HepG2 (cell line): Measurements from ENCODE around the gene SF3A2. TPM values are rescaled to one million over a fixed set of nuclear protein-coding genes. Genes with fewer than 3 reads are reported as not detected.

Experiments
- ATF5 ChIP-seq: sonication (generic); formaldehyde crosslinking; IDR thresholded peaks from 2 replicates; pipeline ENCODE4 v1.4.0; 2020; ENCODE audit warnings: mild to moderate bottlenecking, low read depth, missing genetic modification reagents
- BORCS8-MEF2B ChIP-seq: sonication (generic); formaldehyde crosslinking; IDR thresholded peaks from 2 replicates; pipeline ENCODE4 v1.8.0; 2022; ENCODE audit warnings: mild to moderate bottlenecking, missing genetic modification reagents
- EZH2 ChIP-seq: conservative IDR thresholded peaks from 2 replicates; pipeline ENCODE4 v1.6.1; 2012; ENCODE audit warnings: mild to moderate bottlenecking, low read depth, low read length, moderate library complexity
- GTF3A ChIP-seq: sonication (generic); formaldehyde crosslinking; conservative IDR thresholded peaks from 2 replicates; pipeline ENCODE4 v1.4.0; 2020; ENCODE audit warnings: mild to moderate bottlenecking, missing genetic modification reagents
- HMG20B ChIP-seq: conservative IDR thresholded peaks from 2 replicates; pipeline ENCODE4 v1.6.1; 2016; ENCODE audit warnings: missing genetic modification reagents, missing compliant biosample characterization
- MTF2 ChIP-seq: sonication (generic); formaldehyde crosslinking; IDR thresholded peaks from 2 replicates; pipeline ENCODE4 v1.5.0; 2020; ENCODE audit warnings: missing genetic modification reagents, borderline replicate concordance
- NFRKB ChIP-seq: fragments of 450-650 bp; IDR thresholded peaks from 2 replicates; pipeline ENCODE4 v1.6.1; 2017
- RAD21 ChIP-seq: fragments of 450-650 bp; formaldehyde crosslinking; IDR thresholded peaks from 2 replicates; pipeline ENCODE4 v1.5.0; 2020; ENCODE audit warnings: mild to moderate bottlenecking
- RFX1 ChIP-seq: fragments of 450-650 bp; IDR thresholded peaks from 2 replicates; pipeline ENCODE4 v1.6.1; 2017
- TAF15 ChIP-seq: fragments of 200-400 bp; formaldehyde crosslinking; IDR thresholded peaks from one replicate; pipeline ENCODE4 v1.6.1; 2018; ENCODE audit warnings: mild to moderate bottlenecking, low read depth, low read length; ENCODE audit not compliant: poor library complexity, severe bottlenecking
- THRA ChIP-seq: sonication (generic); formaldehyde crosslinking; IDR thresholded peaks from 2 replicates; pipeline ENCODE4 v1.4.0; 2020; ENCODE audit warnings: missing genetic modification reagents, borderline replicate concordance
- YEATS4 ChIP-seq: sonication (generic); formaldehyde crosslinking; IDR thresholded peaks from 2 replicates; pipeline ENCODE4 v1.4.0; 2020; ENCODE audit warnings: missing genetic modification reagents, borderline replicate concordance
- ZNF225 ChIP-seq: sonication (generic); formaldehyde crosslinking; IDR thresholded peaks from 2 replicates; pipeline ENCODE4 v1.4.0; 2020; ENCODE audit warnings: mild to moderate bottlenecking, missing genetic modification reagents
- ZNF251 ChIP-seq: sonication (generic); formaldehyde crosslinking; IDR thresholded peaks from 2 replicates; pipeline ENCODE4 v1.9.0; 2021; ENCODE audit warnings: mild to moderate bottlenecking, missing genetic modification reagents
- ZNF615 ChIP-seq: sonication (generic); formaldehyde crosslinking; IDR thresholded peaks from 2 replicates; pipeline ENCODE4 v1.5.0; 2020; ENCODE audit warnings: mild to moderate bottlenecking, missing genetic modification reagents, borderline replicate concordance
- ZNF674 ChIP-seq: sonication (generic); formaldehyde crosslinking; IDR thresholded peaks from 2 replicates; pipeline ENCODE4 v1.5.0; 2020; ENCODE audit warnings: low read depth, mild to moderate bottlenecking, missing genetic modification reagents
- ZNF761 ChIP-seq: sonication (generic); formaldehyde crosslinking; conservative IDR thresholded peaks from 2 replicates; pipeline ENCODE4 v1.4.0; 2020; ENCODE audit warnings: mild to moderate bottlenecking, missing genetic modification reagents
- ZNF772 ChIP-seq: sonication (generic); formaldehyde crosslinking; IDR thresholded peaks from 2 replicates; pipeline ENCODE4 v1.5.0; 2020; ENCODE audit warnings: mild to moderate bottlenecking, missing genetic modification reagents
- ZNF777 ChIP-seq: sonication (generic); formaldehyde crosslinking; IDR thresholded peaks from 2 replicates; pipeline ENCODE4 v1.4.0; 2020; ENCODE audit warnings: missing genetic modification reagents
- polyA plus RNA-seq, 8 experiments: library from polyadenylated mRNA; depleted of rRNA in 3 of 8; stranded (reverse) in 7 of 8; unstranded in 1 of 8; fragments of >200 nt; fragmentation: Illumina TruSeq in 4 of 8; extraction: Trizol in 4 of 8; gene quantifications; 2 replicates each; pipeline versions ENCODE4 v1.2.1 to v1.2.3, GENCODE V29; 2011 to 2016; ENCODE audit warnings: low read depth in 4 of 8, missing spikeins in 1 of 8, mixed read lengths in 1 of 8; ENCODE audit not compliant: insufficient read depth in 1 of 8
- total RNA-seq, 5 experiments: library from RNA; depleted of rRNA; stranded (reverse); fragments of >200 nt; fragmentation: Illumina TruSeq; extraction: Trizol; gene quantifications; 2 replicates each; pipeline ENCODE4 v1.2.3, GENCODE V29; 2016; ENCODE audit warnings: low read depth in 1 of 5
- TF ChIP-seq, protein P1 (sequence below): sonication (generic); formaldehyde crosslinking; IDR thresholded peaks from 2 replicates; pipeline ENCODE4 v1.5.0; 2020; ENCODE audit warnings: mild to moderate bottlenecking, missing genetic modification reagents
- TF ChIP-seq, protein P2 (sequence below): sonication (generic); formaldehyde crosslinking; IDR thresholded peaks from 2 replicates; pipeline ENCODE4 v1.5.0; 2020; ENCODE audit warnings: mild to moderate bottlenecking, missing genetic modification reagents, borderline replicate concordance

Gene SF3A2
- total and polyA plus RNA-seq, 2 of the 13 experiments (the other 11 are each of a cell fraction or from before 2014, with no cell fraction given): 8.6 to 8.8 TPM

- TF ChIP-seq ZNF761 (CRISPR knock-in tag) (no peak), ZNF674 (CRISPR knock-in tag) (0 out of 2 replicates have a peak, but pooled peaks have one; percentile 59), NFRKB (no peak), EZH2 (0 out of 2 replicates have a peak, but pooled peaks have one; percentile 75), ZNF225 (CRISPR knock-in tag) (peak; percentile 13; the same call in 1 of the 2 replicates), RAD21 (CRISPR knock-in tag) (peak; percentile 60; the same call in 1 of the 2 replicates), MTF2 (CRISPR knock-in tag) (peak; percentile 63; the same call in 1 of the 2 replicates), THRA (CRISPR knock-in tag) (no peak), BORCS8-MEF2B (CRISPR knock-in tag) (no peak), ZNF777 (CRISPR knock-in tag) (peak; percentile 87), GTF3A (no peak), ZNF615 (CRISPR knock-in tag) (no peak), ATF5 (CRISPR knock-in tag) (no peak), ZNF772 (CRISPR knock-in tag) (peak; percentile 26; the same call in 1 of the 2 replicates), HMG20B (CRISPR knock-in tag) (no peak), YEATS4 (peak; percentile 34; the same call in 1 of the 2 replicates), ZNF251 (no peak), TAF15 (no peak), RFX1 (peak; percentile 41; the same call in 1 of the 2 replicates)
- TF ChIP-seq, protein P1, sequence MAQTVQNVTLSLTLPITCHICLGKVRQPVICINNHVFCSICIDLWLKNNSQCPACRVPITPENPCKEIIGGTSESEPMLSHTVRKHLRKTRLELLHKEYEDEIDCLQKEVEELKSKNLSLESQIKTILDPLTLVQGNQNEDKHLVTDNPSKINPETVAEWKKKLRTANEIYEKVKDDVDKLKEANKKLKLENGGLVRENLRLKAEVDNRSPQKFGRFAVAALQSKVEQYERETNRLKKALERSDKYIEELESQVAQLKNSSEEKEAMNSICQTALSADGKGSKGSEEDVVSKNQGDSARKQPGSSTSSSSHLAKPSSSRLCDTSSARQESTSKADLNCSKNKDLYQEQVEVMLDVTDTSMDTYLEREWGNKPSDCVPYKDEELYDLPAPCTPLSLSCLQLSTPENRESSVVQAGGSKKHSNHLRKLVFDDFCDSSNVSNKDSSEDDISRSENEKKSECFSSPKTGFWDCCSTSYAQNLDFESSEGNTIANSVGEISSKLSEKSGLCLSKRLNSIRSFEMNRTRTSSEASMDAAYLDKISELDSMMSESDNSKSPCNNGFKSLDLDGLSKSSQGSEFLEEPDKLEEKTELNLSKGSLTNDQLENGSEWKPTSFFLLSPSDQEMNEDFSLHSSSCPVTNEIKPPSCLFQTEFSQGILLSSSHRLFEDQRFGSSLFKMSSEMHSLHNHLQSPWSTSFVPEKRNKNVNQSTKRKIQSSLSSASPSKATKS: no peak
- TF ChIP-seq, protein P2, sequence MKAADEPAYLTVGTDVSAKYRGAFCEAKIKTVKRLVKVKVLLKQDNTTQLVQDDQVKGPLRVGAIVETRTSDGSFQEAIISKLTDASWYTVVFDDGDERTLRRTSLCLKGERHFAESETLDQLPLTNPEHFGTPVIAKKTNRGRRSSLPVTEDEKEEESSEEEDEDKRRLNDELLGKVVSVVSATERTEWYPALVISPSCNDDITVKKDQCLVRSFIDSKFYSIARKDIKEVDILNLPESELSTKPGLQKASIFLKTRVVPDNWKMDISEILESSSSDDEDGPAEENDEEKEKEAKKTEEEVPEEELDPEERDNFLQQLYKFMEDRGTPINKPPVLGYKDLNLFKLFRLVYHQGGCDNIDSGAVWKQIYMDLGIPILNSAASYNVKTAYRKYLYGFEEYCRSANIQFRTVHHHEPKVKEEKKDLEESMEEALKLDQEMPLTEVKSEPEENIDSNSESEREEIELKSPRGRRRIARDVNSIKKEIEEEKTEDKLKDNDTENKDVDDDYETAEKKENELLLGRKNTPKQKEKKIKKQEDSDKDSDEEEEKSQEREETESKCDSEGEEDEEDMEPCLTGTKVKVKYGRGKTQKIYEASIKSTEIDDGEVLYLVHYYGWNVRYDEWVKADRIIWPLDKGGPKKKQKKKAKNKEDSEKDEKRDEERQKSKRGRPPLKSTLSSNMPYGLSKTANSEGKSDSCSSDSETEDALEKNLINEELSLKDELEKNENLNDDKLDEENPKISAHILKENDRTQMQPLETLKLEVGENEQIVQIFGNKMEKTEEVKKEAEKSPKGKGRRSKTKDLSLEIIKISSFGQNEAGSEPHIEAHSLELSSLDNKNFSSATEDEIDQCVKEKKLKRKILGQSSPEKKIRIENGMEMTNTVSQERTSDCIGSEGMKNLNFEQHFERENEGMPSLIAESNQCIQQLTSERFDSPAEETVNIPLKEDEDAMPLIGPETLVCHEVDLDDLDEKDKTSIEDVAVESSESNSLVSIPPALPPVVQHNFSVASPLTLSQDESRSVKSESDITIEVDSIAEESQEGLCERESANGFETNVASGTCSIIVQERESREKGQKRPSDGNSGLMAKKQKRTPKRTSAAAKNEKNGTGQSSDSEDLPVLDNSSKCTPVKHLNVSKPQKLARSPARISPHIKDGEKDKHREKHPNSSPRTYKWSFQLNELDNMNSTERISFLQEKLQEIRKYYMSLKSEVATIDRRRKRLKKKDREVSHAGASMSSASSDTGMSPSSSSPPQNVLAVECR: peak; percentile 61; the same call in 1 of the 2 replicates
These were observed 54.6 kb downstream of the SF3A2 start (continued) for GRCh38 chr19:2291185-2291751.
